ENCODE data around the gene SRGN.

Gene SRGN

GRCh38 chr10:69047111-69047832, 40.6 kb upstream of the SRGN start:
- no peak for TF ChIP-seq CTCF (IDR thresholded peaks at IDR 0.05)

GRCh38 chr10:69048103-69048502, 39.8 kb upstream of the SRGN start:
- TF ChIP-seq CTCF (IDR thresholded peaks at IDR 0.05): no peak

DNA sequence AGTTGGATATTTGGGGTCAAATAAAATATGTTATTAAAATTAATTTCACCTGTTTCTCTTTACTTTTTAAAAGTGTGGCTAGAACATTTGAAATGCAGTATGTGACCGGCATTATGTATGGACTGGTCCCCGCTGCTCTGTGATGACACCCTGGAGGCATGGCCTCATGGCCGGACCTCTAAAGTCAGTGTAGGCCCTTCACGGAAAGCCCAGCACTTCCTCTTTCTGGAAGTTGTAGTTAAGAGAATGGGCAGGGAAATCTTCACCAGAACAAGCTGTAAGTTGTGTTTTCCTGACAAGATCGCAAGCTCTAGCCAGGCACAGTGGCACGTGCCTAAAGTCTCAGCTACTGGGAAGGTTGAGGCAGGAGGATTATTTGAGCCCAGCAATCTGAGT, 38.3 kb upstream of the SRGN start:
- TF ChIP-seq CTCF (IDR thresholded peaks at IDR 0.05): no peak

- TF ChIP-seq CTCF (IDR thresholded peaks at IDR 0.05): no peak
Measured at GRCh38 chr10:69051303-69051702, 36.6 kb upstream of the SRGN start.

GRCh38 chr10:69051710-69052487, 36.0 kb upstream of the SRGN start:
- TF ChIP-seq CTCF (IDR thresholded peaks at IDR 0.05): no peak

DNA sequence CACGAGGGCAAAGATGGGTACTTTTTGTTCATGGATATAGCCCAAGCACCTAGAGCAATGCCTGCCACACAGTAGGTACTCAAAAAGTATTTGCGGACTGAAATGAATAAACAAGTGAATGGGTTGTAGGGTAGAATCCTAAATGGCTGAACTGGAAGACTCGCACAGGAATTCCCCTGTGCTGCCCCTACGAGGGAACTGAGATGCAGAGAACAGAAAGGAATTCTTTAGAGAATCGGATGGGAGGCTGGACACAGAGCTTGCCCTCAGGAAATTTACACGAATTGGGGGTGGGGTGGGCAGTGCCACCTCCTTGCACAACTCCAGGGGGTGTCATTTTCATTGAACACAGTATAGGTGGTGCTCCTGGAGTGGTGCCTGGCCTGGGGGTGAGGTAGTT, 35.2 kb upstream of the SRGN start:
- TF ChIP-seq CTCF (IDR thresholded peaks at IDR 0.05): no peak

DNA sequence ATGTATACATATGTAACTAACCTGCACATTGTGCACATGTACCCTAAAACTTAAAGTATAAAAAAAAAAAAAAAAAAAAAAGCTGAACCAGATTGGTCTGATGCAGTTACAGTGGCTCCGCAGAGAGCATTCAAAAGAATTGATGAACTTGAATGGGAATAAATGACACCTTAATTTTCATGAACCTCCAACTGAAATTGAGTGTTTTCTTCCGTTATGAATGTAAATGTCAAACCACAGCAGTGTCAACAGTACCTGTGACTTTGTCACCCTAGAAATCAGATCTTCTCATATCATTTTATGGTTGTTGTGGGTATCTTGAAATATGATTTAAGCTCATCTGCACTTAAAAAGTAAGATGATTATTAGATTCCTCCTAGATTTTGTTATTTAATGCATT, 32.7 kb upstream of the SRGN start:
- TF ChIP-seq CTCF (IDR thresholded peaks at IDR 0.05): no peak

Data from LNCAP (cell line).